Measurements from ENCODE around the gene CNIH3. TPM values are rescaled to one million over a fixed set of nuclear protein-coding genes. Genes with fewer than 3 reads are reported as not detected.

Gene CNIH3
- total RNA-seq, 4 donors from 2014 or later, result 6.2 to 6.3 TPM; not detected in 2

GRCh38 chr1:224770336-224770693 lies 154.2 kb downstream of the CNIH3 start:
- no peak for DNase-seq
- H3K27me3 ChIP-seq, result no peaks in the 10 kb centered on the region
- intact Hi-C loops (cut with DNase I; ENCODE audit: low total_unique reads), result no loop called here
- H3K4me3 ChIP-seq, result no peak overlapping the region
- H3K27ac ChIP-seq, result no peak overlapping the region
- H3K36me3 ChIP-seq, result no peaks in the 10 kb centered on the region
- H3K4me1 ChIP-seq, result no peaks in the 10 kb centered on the region
- no peaks in the 10 kb centered on the region for H3K9me3 ChIP-seq
- TF ChIP-seq POLR2A (IDR thresholded peaks at IDR 0.05) (no peak), CTCF (IDR thresholded peaks at IDR 0.05) (no peak)

DNA sequence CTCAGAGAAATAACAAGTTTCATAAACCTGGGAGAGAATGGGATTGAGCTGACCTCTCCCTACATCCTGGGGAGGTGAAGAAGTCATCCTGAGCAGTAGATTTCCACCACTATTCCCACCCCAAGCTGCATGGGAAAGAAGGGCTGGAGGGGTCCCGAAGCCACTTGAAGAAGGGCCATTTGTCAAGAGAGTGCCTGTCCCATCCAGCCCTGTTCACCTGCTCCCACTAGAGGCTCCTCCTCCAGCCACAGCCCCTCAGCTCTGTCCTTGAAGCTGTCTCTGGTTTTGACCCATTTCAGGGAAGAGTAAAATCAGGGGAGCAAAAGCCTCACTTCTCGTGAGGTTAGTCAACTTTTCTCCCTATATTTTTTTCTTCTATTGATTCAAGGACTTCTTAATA lies 157.5 kb downstream of the CNIH3 start:
- Histone ChIP-seq H3K4me1 (no peaks in the 10 kb centered on the region), H3K9me3 (no peaks in the 10 kb centered on the region), H3K27ac (no peak overlapping the region), H3K36me3 (no peaks in the 10 kb centered on the region), H3K27me3 (no peaks in the 10 kb centered on the region), H3K4me3 (no peak overlapping the region)
- TF ChIP-seq CTCF (IDR thresholded peaks at IDR 0.05) (no peak), POLR2A (IDR thresholded peaks at IDR 0.05) (no peak)
- intact Hi-C loops (cut with DNase I; ENCODE audit: low total_unique reads), result no loop called here
- no peak for DNase-seq

DNA sequence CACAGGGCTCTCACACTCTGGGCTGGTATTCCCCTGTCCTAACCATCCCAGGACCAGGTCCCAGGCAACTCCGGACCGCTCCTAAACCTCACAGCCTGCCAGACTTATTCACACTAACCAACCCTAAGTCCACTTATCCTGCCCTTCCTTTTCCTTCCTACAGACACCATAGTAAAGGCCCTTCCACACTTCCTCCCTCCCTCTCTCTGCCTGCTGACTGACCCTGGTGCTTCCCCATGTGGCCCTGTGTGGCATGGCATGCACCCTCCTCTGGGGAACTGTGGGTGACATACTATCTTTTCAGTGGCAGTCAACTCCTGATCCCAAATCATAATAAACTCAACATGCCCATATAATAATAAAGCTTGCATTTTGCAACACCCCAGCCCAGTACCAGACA lies 158.3 kb downstream of the CNIH3 start:
- H3K4me3 ChIP-seq, result no peak overlapping the region
- TF ChIP-seq CTCF (IDR thresholded peaks at IDR 0.05) (no peak), POLR2A (IDR thresholded peaks at IDR 0.05) (no peak)
- H3K4me1 ChIP-seq, result no peaks in the 10 kb centered on the region
- no peaks in the 10 kb centered on the region for H3K27me3 ChIP-seq
- intact Hi-C loops (cut with DNase I; ENCODE audit: low total_unique reads), result no loop called here
- no peaks in the 10 kb centered on the region for H3K36me3 ChIP-seq
- no peaks in the 10 kb centered on the region for H3K9me3 ChIP-seq
- no peak for DNase-seq
- no peak overlapping the region for H3K27ac ChIP-seq

DNA sequence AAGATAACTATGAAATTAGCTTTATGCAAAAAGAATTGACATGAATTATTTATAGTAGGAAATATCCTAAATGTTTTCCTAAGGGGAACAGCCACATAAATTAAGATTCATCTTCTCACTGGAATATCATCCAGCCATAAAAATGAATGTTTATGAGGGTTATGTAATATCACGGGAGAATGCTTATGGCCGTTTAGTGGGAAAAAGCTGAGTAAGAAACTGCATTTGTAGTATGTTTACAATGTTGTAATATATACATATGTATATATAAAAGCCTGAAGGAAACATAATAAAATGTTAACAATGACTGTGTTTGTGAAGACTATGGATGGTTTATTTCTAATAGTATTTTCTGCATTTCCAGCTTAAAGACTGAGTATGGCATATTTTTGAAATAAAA lies 161.1 kb downstream of the CNIH3 start:
- no peak for TF ChIP-seq CTCF (IDR thresholded peaks at IDR 0.05)
- TF ChIP-seq POLR2A (IDR thresholded peaks at IDR 0.05), result no peak
- H3K4me3 ChIP-seq, result no peak overlapping the region
- no peaks in the 10 kb centered on the region for H3K27me3 ChIP-seq
- intact Hi-C loops (cut with DNase I; ENCODE audit: low total_unique reads), result no loop called here
- DNase-seq, result no peak
- H3K27ac ChIP-seq, result no peak overlapping the region
- no peaks in the 10 kb centered on the region for H3K4me1 ChIP-seq
- no peaks in the 10 kb centered on the region for H3K9me3 ChIP-seq
- H3K36me3 ChIP-seq, result no peaks in the 10 kb centered on the region

DNA sequence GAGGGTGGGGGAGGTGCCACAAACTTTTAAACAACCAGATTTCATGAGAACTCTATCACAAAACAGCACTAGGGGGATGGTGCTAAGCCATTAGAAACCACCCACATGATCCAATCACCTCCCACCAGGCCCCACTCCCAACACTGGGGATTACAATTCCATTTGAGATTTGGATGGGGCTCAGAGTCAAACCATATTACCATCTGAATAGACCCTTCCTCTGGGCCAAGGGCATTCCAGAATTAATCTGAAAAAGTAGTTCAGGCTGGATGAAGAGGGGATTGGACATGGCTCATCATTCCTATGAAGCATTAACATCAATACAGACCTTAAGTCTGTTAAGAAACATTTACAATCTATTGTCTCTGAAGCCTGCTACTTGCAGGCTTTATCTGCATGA lies 163.4 kb downstream of the CNIH3 start:
- H3K27me3 ChIP-seq, result no peaks in the 10 kb centered on the region

More for the DNA sequence above, 163.4 kb downstream of the CNIH3 start:
- Histone ChIP-seq H3K9me3 (no peaks in the 10 kb centered on the region), H3K4me1 (no peaks in the 10 kb centered on the region), H3K27ac (no peak overlapping the region), H3K4me3 (no peak overlapping the region), H3K36me3 (no peaks in the 10 kb centered on the region)
- intact Hi-C loops (cut with DNase I; ENCODE audit: low total_unique reads), result no loop called here
- no peak for TF ChIP-seq CTCF (IDR thresholded peaks at IDR 0.05)
- no peak for TF ChIP-seq POLR2A (IDR thresholded peaks at IDR 0.05)
- DNase-seq, result no peak

Data from uterus (tissue), 4 donors.